ENCODE results near the gene SDHAF4. TPM values are rescaled to one million over a fixed set of nuclear protein-coding genes. Genes with fewer than 3 reads are reported as not detected.

Gene SDHAF4
- total RNA-seq (2021) = 29.1 and 40.1 TPM in 2 replicates
- percentile 77 among the genes with signal in this experiment for Bru-seq, nascent RNA
- percentile 65 among the genes with signal in this experiment for BruChase-seq, experiment 1, labeled RNA remaining after a 2-hour chase
- BruChase-seq, experiment 2, labeled RNA remaining after a 6-hour chase = percentile 51 among the genes with signal in this experiment
- long read RNA-seq, transcript SDHAF4-201 (3 exons, 1,196 nt) = major isoform, 8 of 11 reads
- long read RNA-seq, partial matches to known transcripts = 0 of 11 reads
- long read RNA-seq, other reads (novel, unspliced or antisense) = 3 of 11 reads

- peak within 1 kb of the TSS; percentile 79 for H3K4me3 ChIP-seq
- H4K20me1 ChIP-seq (ENCODE audit: insufficient read depth) = no peaks in the 10 kb centered on the region
- POLR2A ChIA-PET (ENCODE audit: unreplicated experiment) = interaction anchor here (0.6 kb wide), 1 partner anchor 101 kb away, joined by 4 read pairs; the partner anchor contains the start of gene SMAP1
- TF ChIP-seq, protein P1, sequence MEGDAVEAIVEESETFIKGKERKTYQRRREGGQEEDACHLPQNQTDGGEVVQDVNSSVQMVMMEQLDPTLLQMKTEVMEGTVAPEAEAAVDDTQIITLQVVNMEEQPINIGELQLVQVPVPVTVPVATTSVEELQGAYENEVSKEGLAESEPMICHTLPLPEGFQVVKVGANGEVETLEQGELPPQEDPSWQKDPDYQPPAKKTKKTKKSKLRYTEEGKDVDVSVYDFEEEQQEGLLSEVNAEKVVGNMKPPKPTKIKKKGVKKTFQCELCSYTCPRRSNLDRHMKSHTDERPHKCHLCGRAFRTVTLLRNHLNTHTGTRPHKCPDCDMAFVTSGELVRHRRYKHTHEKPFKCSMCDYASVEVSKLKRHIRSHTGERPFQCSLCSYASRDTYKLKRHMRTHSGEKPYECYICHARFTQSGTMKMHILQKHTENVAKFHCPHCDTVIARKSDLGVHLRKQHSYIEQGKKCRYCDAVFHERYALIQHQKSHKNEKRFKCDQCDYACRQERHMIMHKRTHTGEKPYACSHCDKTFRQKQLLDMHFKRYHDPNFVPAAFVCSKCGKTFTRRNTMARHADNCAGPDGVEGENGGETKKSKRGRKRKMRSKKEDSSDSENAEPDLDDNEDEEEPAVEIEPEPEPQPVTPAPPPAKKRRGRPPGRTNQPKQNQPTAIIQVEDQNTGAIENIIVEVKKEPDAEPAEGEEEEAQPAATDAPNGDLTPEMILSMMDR (conservative IDR thresholded peaks at IDR 0.05) = no peak
- TF ChIP-seq EZH2 (IDR thresholded peaks at IDR 0.05; ENCODE audit: low read depth) = no peak
- H3K27me3 ChIP-seq (ENCODE audit: insufficient read depth, low read depth) = no peaks in the 10 kb centered on the region
- no peaks in the 10 kb centered on the region for H3K9me3 ChIP-seq (ENCODE audit: insufficient read depth, low read depth)
- 0 out of 2 replicates have a peak, but pooled peaks cover 4% of the 10 kb centered on the region for H3K36me3 ChIP-seq (ENCODE audit: low read depth)
- H3K79me2 ChIP-seq (ENCODE audit: low read depth) = peaks cover 14% of the 10 kb centered on the region
- peak; percentile 70 to 93 for DNase-seq
- peak within 1 kb of the TSS; percentile 90 for H2AFZ ChIP-seq
- H3K9me2 ChIP-seq (ENCODE audit: insufficient read depth) = no peaks in the 10 kb centered on the region
- H3K27ac ChIP-seq = no peak within 1 kb of the TSS
- CTCF ChIA-PET = no interaction called here
- H3K4me2 ChIP-seq = peak within 1 kb of the TSS; percentile 71
- no peaks in the 10 kb centered on the region for H3F3A ChIP-seq (ENCODE audit: insufficient read depth, low read depth)
- H3K4me1 ChIP-seq (replicated peaks; ENCODE audit: insufficient read depth) = no peaks in the 10 kb centered on the region
- TSS peak; percentile 81 for BruUV-seq (replicated peaks)
- intact Hi-C loops (cut with micrococcal nuclease; ENCODE audit: unreplicated experiment) = loop anchor here (1.0 kb wide), 1 partner anchor 100 kb away; the partner anchor contains the start of gene SMAP1
Measured at GRCh38 chr6:70566751-70567382, at the start of gene SDHAF4. TSS of gene SDHAF4 (plus strand) at chr6:70566930. CDS start at chr6:70566941, 11 bp downstream.

GRCh38 chr6:70518723-70519122, 48.0 kb upstream of the SDHAF4 start:
- Histone ChIP-seq H3K4me1 (replicated peaks; ENCODE audit: insufficient read depth) (no peaks in the 10 kb centered on the region), H2AFZ (no peak overlapping the region), H3K4me2 (no peak overlapping the region), H3K79me2 (ENCODE audit: low read depth) (no peaks in the 10 kb centered on the region), H3K36me3 (ENCODE audit: low read depth) (no peaks in the 10 kb centered on the region), H3K4me3 (no peak overlapping the region), H3K9me3 (ENCODE audit: insufficient read depth, low read depth) (no peaks in the 10 kb centered on the region), H3F3A (ENCODE audit: insufficient read depth, low read depth) (no peaks in the 10 kb centered on the region), H3K27me3 (ENCODE audit: insufficient read depth, low read depth) (no peaks in the 10 kb centered on the region), H3K9me2 (ENCODE audit: insufficient read depth) (no peaks in the 10 kb centered on the region), H4K20me1 (ENCODE audit: insufficient read depth) (no peaks in the 10 kb centered on the region), H3K27ac (no peak overlapping the region)
- CTCF ChIA-PET = interaction anchor here (0.6 kb wide), 1 partner anchor 297 kb away, joined by 3 read pairs; no protein-coding TSS in a partner anchor
- no peak for DNase-seq
- BruUV-seq (replicated peaks) = no TSS peak
- intact Hi-C loops (cut with micrococcal nuclease; ENCODE audit: unreplicated experiment) = no loop called here
- TF ChIP-seq, protein P1 (conservative IDR thresholded peaks at IDR 0.05) = no peak
- no peak for TF ChIP-seq EZH2 (IDR thresholded peaks at IDR 0.05; ENCODE audit: low read depth)
- POLR2A ChIA-PET (ENCODE audit: unreplicated experiment) = interaction anchor here (0.6 kb wide), 1 partner anchor 147 kb away, joined by 3 read pairs; no protein-coding TSS in a partner anchor

GRCh38 chr6:70520575-70520974, 46.2 kb upstream of the SDHAF4 start:
- Histone ChIP-seq H3K27ac (no peak overlapping the region), H2AFZ (no peak overlapping the region), H3K4me1 (replicated peaks; ENCODE audit: insufficient read depth) (no peaks in the 10 kb centered on the region), H3K4me3 (no peak overlapping the region), H3K9me2 (ENCODE audit: insufficient read depth) (no peaks in the 10 kb centered on the region), H3K36me3 (ENCODE audit: low read depth) (0 out of 2 replicates have a peak, but pooled peaks cover 3% of the 10 kb centered on the region), H4K20me1 (ENCODE audit: insufficient read depth) (no peaks in the 10 kb centered on the region), H3F3A (ENCODE audit: insufficient read depth, low read depth) (no peaks in the 10 kb centered on the region), H3K9me3 (ENCODE audit: insufficient read depth, low read depth) (no peaks in the 10 kb centered on the region), H3K79me2 (ENCODE audit: low read depth) (no peaks in the 10 kb centered on the region), H3K27me3 (ENCODE audit: insufficient read depth, low read depth) (no peaks in the 10 kb centered on the region), H3K4me2 (no peak overlapping the region)
- POLR2A ChIA-PET (ENCODE audit: unreplicated experiment) = interaction anchor here (0.6 kb wide), 1 partner anchor 299 kb away, joined by 6 read pairs; no protein-coding TSS in a partner anchor
- intact Hi-C loops (cut with micrococcal nuclease; ENCODE audit: unreplicated experiment) = loop anchor here (1.0 to 10.0 kb wide), 5 partner anchors 166 to 492 kb away; partner anchors contain the start of genes B3GAT2 and COL9A1
- CTCF ChIA-PET = interaction anchor here (1.0 to 1.8 kb wide), 4 partner anchors 163 to 435 kb away, joined by 3 to 12 read pairs (median 6); no protein-coding TSS in a partner anchor
- DNase-seq = no peak
- BruUV-seq (replicated peaks) = no TSS peak
- TF ChIP-seq EZH2 (IDR thresholded peaks at IDR 0.05; ENCODE audit: low read depth) = no peak
- TF ChIP-seq, protein P1 (conservative IDR thresholded peaks at IDR 0.05) = peak; percentile 73

Measured in PC-9 (cell line).